ENCODE results near the gene NRL. TPM values are rescaled to one million over a fixed set of nuclear protein-coding genes. Genes with fewer than 3 reads are reported as not detected.
"Not testable (repeated sequence)": the region's sequence is repeated elsewhere in the genome, so short reads cannot be mapped to it uniquely, and the experiment has no call there.

The NRL gene
- total and polyA plus RNA-seq, 7 donors: 1.2 to 5.1 (median 2.4) TPM

- Histone ChIP-seq H3K36me3 (ENCODE audit: insufficient read depth in 1 of 2, low read depth in 1 of 2) (no peaks in the 10 kb centered on the region), H3K4me3 (peak overlapping the region; percentile 78), H3K4me1 (peaks cover 15% of the 10 kb centered on the region), H3K27me3 (ENCODE audit: insufficient read depth in 3 of 3, low read length in 2 of 3) (no peaks in the 10 kb centered on the region), H3K27ac (peak overlapping the region; percentile 87), H3K9me3 (no peaks in the 10 kb centered on the region)
- intact Hi-C loops (cut with DNase I): loop anchor here in 1 of 2 donors (2.0 kb wide), 1 partner anchor 22 kb away; no protein-coding TSS in a partner anchor
- 0 to 1% (median 0%) methylated on average over 36 to 50 of the region's 50 CpGs for WGBS, 3 donors
- ATAC-seq (peak; percentile 82 to 90 (median 84)), DNase-seq (peak; percentile 83 to 89)
- TF ChIP-seq, protein P1, sequence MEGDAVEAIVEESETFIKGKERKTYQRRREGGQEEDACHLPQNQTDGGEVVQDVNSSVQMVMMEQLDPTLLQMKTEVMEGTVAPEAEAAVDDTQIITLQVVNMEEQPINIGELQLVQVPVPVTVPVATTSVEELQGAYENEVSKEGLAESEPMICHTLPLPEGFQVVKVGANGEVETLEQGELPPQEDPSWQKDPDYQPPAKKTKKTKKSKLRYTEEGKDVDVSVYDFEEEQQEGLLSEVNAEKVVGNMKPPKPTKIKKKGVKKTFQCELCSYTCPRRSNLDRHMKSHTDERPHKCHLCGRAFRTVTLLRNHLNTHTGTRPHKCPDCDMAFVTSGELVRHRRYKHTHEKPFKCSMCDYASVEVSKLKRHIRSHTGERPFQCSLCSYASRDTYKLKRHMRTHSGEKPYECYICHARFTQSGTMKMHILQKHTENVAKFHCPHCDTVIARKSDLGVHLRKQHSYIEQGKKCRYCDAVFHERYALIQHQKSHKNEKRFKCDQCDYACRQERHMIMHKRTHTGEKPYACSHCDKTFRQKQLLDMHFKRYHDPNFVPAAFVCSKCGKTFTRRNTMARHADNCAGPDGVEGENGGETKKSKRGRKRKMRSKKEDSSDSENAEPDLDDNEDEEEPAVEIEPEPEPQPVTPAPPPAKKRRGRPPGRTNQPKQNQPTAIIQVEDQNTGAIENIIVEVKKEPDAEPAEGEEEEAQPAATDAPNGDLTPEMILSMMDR (IDR thresholded peaks at IDR 0.05): peak; percentile 70
Observed at GRCh38 chr14:24036169-24036962, 78.4 kb downstream of the NRL start.

GRCh38 chr14:24035769-24036168, 79.0 kb downstream of the NRL start:
- Histone ChIP-seq H3K4me3 (peak overlapping the region; percentile 78), H3K4me1 (peaks cover 15% of the 10 kb centered on the region), H3K27ac (peak overlapping the region; percentile 87)
- WGBS, 3 donors: 27 to 57% (median 40%) methylated on average over 3 of the region's 4 CpGs
- intact Hi-C loops (cut with DNase I): loop anchor here in 1 of 2 donors (2.0 kb wide), 1 partner anchor 21 kb away; no protein-coding TSS in a partner anchor
- not testable (repeated sequence) for H3K36me3 ChIP-seq (ENCODE audit: insufficient read depth in 1 of 2, low read depth in 1 of 2); DNase-seq; H3K27me3 ChIP-seq (ENCODE audit: insufficient read depth in 3 of 3, low read length in 2 of 3); H3K9me3 ChIP-seq
- peak; percentile 24 to 38 (median 27) for ATAC-seq

DNA sequence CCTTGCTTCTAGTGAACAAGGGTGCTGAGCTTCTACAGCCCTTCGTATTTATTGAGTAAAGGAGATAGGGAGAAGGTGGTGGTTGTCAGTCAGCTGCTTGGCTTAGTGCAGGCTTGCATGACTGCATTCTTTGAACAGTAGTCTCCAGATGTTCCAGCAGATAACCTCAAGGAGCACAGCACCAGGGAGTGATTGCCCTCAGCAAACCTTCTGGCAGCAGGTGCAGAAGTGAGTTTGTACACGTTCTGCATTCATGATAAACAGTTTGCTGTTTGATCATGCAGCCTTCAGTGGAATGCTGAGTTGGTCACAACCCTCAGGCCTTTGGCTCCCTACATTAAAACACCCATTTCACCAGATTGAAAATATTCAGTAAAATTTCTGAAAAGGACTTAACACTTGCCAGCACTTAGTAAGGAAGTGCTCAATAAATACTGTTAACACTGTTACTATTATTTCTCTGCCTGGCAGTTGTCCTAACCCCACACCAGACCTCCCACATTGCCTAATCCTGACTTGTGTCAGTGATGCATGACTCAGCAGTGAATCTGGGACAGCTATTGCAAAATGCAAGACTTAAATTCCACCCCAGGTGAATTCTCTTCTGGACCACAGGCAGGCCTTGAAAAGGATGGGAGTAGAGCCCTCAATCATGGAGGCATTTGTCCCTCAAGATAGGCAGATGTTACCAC, 81.9 kb downstream of the NRL start:
- intact Hi-C loops (cut with DNase I): loop anchor here (5.0 kb wide), 2 partner anchors 46 to 51 kb away; partner anchors contain the start of gene DHRS4L2 (in 1 of the 2)
- Histone ChIP-seq H3K4me1 (peaks cover 15% of the 10 kb centered on the region), H3K9me3 (no peaks in the 10 kb centered on the region), H3K4me3 (no peak overlapping the region), H3K27me3 (ENCODE audit: insufficient read depth in 3 of 3, low read length in 2 of 3) (no peaks in the 10 kb centered on the region), H3K36me3 (ENCODE audit: insufficient read depth in 1 of 2, low read depth in 1 of 2) (no peaks in the 10 kb centered on the region), H3K27ac (peak overlapping the region; percentile 31)
- 77 to 85% (median 78%) methylated on average over 2 of the region's 2 CpGs for WGBS, 3 donors
- DNase-seq: peak in 1 of 2 donors; percentile 62
- TF ChIP-seq, protein P1 (IDR thresholded peaks at IDR 0.05): no peak
- peak; percentile 44 to 65 (median 52) for ATAC-seq

DNA sequence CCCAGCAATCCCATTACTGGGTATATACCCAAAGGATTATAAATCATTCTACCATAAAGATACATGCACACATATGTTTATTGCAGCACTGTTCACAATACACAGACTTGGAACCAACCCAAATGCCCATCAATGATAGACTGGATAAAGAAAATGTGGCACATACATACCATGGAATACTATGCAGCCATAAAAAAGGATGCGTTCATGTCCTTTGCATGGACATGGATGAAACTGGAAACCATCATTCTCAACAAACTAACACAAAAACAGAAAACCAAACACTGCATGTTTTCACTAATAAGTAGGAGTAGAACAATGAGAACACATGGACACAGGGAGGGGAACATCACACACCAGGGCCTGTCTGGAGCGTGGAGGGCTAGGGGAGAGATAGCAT, 83.4 kb downstream of the NRL start:
- H3K4me1 ChIP-seq: peaks cover 12% of the 10 kb centered on the region
- not testable (repeated sequence) for H3K36me3 ChIP-seq (ENCODE audit: insufficient read depth in 1 of 2, low read depth in 1 of 2); H3K27me3 ChIP-seq (ENCODE audit: insufficient read depth in 3 of 3, low read length in 2 of 3); H3K9me3 ChIP-seq; ATAC-seq; DNase-seq; H3K27ac ChIP-seq; H3K4me3 ChIP-seq
- 90 to 93% (median 90%) methylated on average over 2 of the region's 2 CpGs for WGBS, 3 donors
- intact Hi-C loops (cut with DNase I): loop anchor here (5.0 kb wide), 2 partner anchors 44 to 49 kb away; partner anchors contain the start of gene DHRS4L2 (in 1 of the 2)

GRCh38 chr14:24029687-24030086, 85.1 kb downstream of the NRL start:
- not testable (repeated sequence) for H3K27ac ChIP-seq; ATAC-seq; H3K9me3 ChIP-seq; DNase-seq; H3K36me3 ChIP-seq (ENCODE audit: insufficient read depth in 1 of 2, low read depth in 1 of 2); H3K4me3 ChIP-seq; H3K27me3 ChIP-seq (ENCODE audit: insufficient read depth in 3 of 3, low read length in 2 of 3)
- WGBS, 3 donors: 94 to 95% (median 95%) methylated on average over 2 of the region's 3 CpGs
- intact Hi-C loops (cut with DNase I): loop anchor here (5.0 kb wide), 2 partner anchors 42 to 47 kb away; partner anchors contain the start of gene DHRS4L2 (in 1 of the 2)
- H3K4me1 ChIP-seq: peaks cover 12% of the 10 kb centered on the region

Other genes starting within 250 kb of the NRL start
- gene DHRS4, start 161.2 kb downstream of the NRL start, total RNA-seq: 10 to 100 TPM; 24.6 to 57.3 (median 39.5) TPM
- gene DHRS4, start 161.2 kb downstream of the NRL start, polyA plus RNA-seq: 10 to 100 TPM; 18.9 to 76.7 (median 39.0) TPM
- 10 to 100 TPM; 25.9 to 43.4 (median 31.9) TPM for gene DHRS4L2, start 126.0 kb downstream of the NRL start, total RNA-seq
- gene DHRS4L2, start 126.0 kb downstream of the NRL start, polyA plus RNA-seq: 10 to 100 TPM; 19.4 to 62.0 (median 30.8) TPM
- gene CARMIL3, start 62.9 kb downstream of the NRL start, total RNA-seq: under 1 TPM in 3 of 4 donors, not detected in 1; 0.04 to 0.10 (median 0.06) TPM
- under 1 TPM in 2 of 3 donors, not detected in 1; 0.08 to 0.19 TPM for gene CARMIL3, start 62.9 kb downstream of the NRL start, polyA plus RNA-seq
- not detected for gene CPNE6, start 43.4 kb downstream of the NRL start, total RNA-seq
- under 1 TPM in 1 of 3 donors, not detected in 2; 0.06 TPM for gene CPNE6, start 43.4 kb downstream of the NRL start, polyA plus RNA-seq
- gene PCK2, start 20.6 kb downstream of the NRL start, total RNA-seq: 1 to 10 TPM; 2.1 to 4.5 (median 2.7) TPM
- gene PCK2, start 20.6 kb downstream of the NRL start, polyA plus RNA-seq: 1 to 10 TPM; 2.0 to 2.7 (median 2.0) TPM
- gene DCAF11, start 172 bp downstream of the NRL start, total RNA-seq: 10 to 100 TPM; 48.8 to 73.5 (median 68.6) TPM
- 10 to 100 TPM; 34.7 to 66.4 (median 35.4) TPM for gene DCAF11, start 172 bp downstream of the NRL start, polyA plus RNA-seq
- gene FITM1, start 15.7 kb upstream of the NRL start, total RNA-seq: 100 to 1,000 TPM in 3 of 4 donors, 10 to 100 TPM in 1; 72.8 to 167 (median 137) TPM
- gene FITM1, start 15.7 kb upstream of the NRL start, polyA plus RNA-seq: 100 to 1,000 TPM; 100 to 163 (median 113) TPM
- 100 to 1,000 TPM in 1 of 4 donors, 10 to 100 TPM in 3; 49.2 to 122 (median 80.3) TPM for gene PSME1, start 21.2 kb upstream of the NRL start, total RNA-seq
- gene PSME1, start 21.2 kb upstream of the NRL start, polyA plus RNA-seq: 100 to 1,000 TPM in 1 of 3 donors, 10 to 100 TPM in 2; 73.0 to 106 (median 92.6) TPM
- gene EMC9, start 26.6 kb upstream of the NRL start, total RNA-seq: 10 to 100 TPM; 18.0 to 67.5 (median 36.1) TPM
- 10 to 100 TPM; 17.2 to 35.5 (median 30.9) TPM for gene EMC9, start 26.6 kb upstream of the NRL start, polyA plus RNA-seq
- gene PSME2, start 31.7 kb upstream of the NRL start, total RNA-seq: 100 to 1,000 TPM in 1 of 4 donors, 10 to 100 TPM in 3; 30.1 to 179 (median 76.0) TPM
- gene PSME2, start 31.7 kb upstream of the NRL start, polyA plus RNA-seq: 10 to 100 TPM; 64.7 to 80.0 (median 76.4) TPM
- 10 to 100 TPM; 46.4 to 81.5 (median 64.7) TPM for gene RNF31, start 32.5 kb upstream of the NRL start, total RNA-seq
- gene RNF31, start 32.5 kb upstream of the NRL start, polyA plus RNA-seq: 10 to 100 TPM; 43.3 to 57.3 (median 55.7) TPM
- 10 to 100 TPM; 10.4 to 21.6 (median 15.1) TPM for gene IRF9, start 46.3 kb upstream of the NRL start, total RNA-seq
- gene IRF9, start 46.3 kb upstream of the NRL start, polyA plus RNA-seq: 10 to 100 TPM in 2 of 3 donors, 1 to 10 TPM in 1; 7.9 to 14.2 (median 11.8) TPM
- gene REC8, start 57.1 kb upstream of the NRL start, total RNA-seq: 1 to 10 TPM; 1.0 to 1.6 (median 1.3) TPM
- 1 to 10 TPM in 1 of 3 donors, under 1 TPM in 2; 0.13 to 1.2 (median 0.86) TPM for gene REC8, start 57.1 kb upstream of the NRL start, polyA plus RNA-seq
- 10 to 100 TPM; 35.7 to 75.9 (median 51.1) TPM for gene IPO4, start 73.9 kb upstream of the NRL start, total RNA-seq
- gene IPO4, start 73.9 kb upstream of the NRL start, polyA plus RNA-seq: 10 to 100 TPM; 28.8 to 99.7 (median 62.4) TPM
- gene TM9SF1, start 80.5 kb upstream of the NRL start, total RNA-seq: 10 to 100 TPM; 21.0 to 22.7 (median 21.8) TPM
- 10 to 100 TPM; 21.7 to 43.4 (median 31.7) TPM for gene TM9SF1, start 80.5 kb upstream of the NRL start, polyA plus RNA-seq
- not detected for gene TSSK4, start 90.7 kb upstream of the NRL start, total RNA-seq
- gene TSSK4, start 90.7 kb upstream of the NRL start, polyA plus RNA-seq: under 1 TPM in 2 of 3 donors, not detected in 1; 0.05 to 0.06 TPM
- gene CHMP4A, start 98.5 kb upstream of the NRL start, total RNA-seq: 10 to 100 TPM; 12.3 to 18.2 (median 15.7) TPM
- gene CHMP4A, start 98.5 kb upstream of the NRL start, polyA plus RNA-seq: 10 to 100 TPM; 29.6 to 42.1 (median 29.9) TPM
- gene MDP1, start 101.1 kb upstream of the NRL start, total RNA-seq: 10 to 100 TPM in 3 of 4 donors, 1 to 10 TPM in 1; 9.4 to 16.3 (median 12.1) TPM
- 10 to 100 TPM in 2 of 3 donors, 1 to 10 TPM in 1; 6.2 to 19.7 (median 13.0) TPM for gene MDP1, start 101.1 kb upstream of the NRL start, polyA plus RNA-seq
- 100 to 1,000 TPM; 135 to 206 (median 159) TPM for gene NEDD8, start 117.4 kb upstream of the NRL start, total RNA-seq
- gene NEDD8, start 117.4 kb upstream of the NRL start, polyA plus RNA-seq: 100 to 1,000 TPM; 214 to 315 (median 297) TPM
- gene GMPR2, start 118.0 kb upstream of the NRL start, total RNA-seq: 10 to 100 TPM; 19.7 to 33.1 (median 27.9) TPM
- gene GMPR2, start 118.0 kb upstream of the NRL start, polyA plus RNA-seq: 10 to 100 TPM; 17.7 to 24.0 (median 21.7) TPM
- 10 to 100 TPM; 36.6 to 69.6 (median 65.2) TPM for gene TINF2, start 127.7 kb upstream of the NRL start, total RNA-seq
- 100 to 1,000 TPM in 1 of 3 donors, 10 to 100 TPM in 2; 37.8 to 103 (median 48.3) TPM for gene TINF2, start 127.7 kb upstream of the NRL start, polyA plus RNA-seq
- gene TGM1, start 148.2 kb upstream of the NRL start, total RNA-seq: under 1 TPM in 3 of 4 donors, not detected in 1; 0.25 to 0.50 (median 0.32) TPM
- 1 to 10 TPM in 1 of 3 donors, under 1 TPM in 2; 0.17 to 1.3 (median 0.86) TPM for gene TGM1, start 148.2 kb upstream of the NRL start, polyA plus RNA-seq
- gene RABGGTA, start 156.6 kb upstream of the NRL start, total RNA-seq: 10 to 100 TPM; 16.9 to 17.8 (median 17.3) TPM
- gene RABGGTA, start 156.6 kb upstream of the NRL start, polyA plus RNA-seq: 10 to 100 TPM; 15.1 to 36.2 (median 18.9) TPM
- 1 to 10 TPM; 1.9 to 3.4 (median 2.7) TPM for gene DHRS1, start 184.8 kb upstream of the NRL start, total RNA-seq
- gene DHRS1, start 184.8 kb upstream of the NRL start, polyA plus RNA-seq: 1 to 10 TPM; 1.5 to 6.4 (median 3.4) TPM
- gene NOP9, start 184.9 kb upstream of the NRL start, total RNA-seq: 10 to 100 TPM; 36.7 to 38.8 (median 37.7) TPM
- 10 to 100 TPM; 11.4 to 29.8 (median 16.1) TPM for gene NOP9, start 184.9 kb upstream of the NRL start, polyA plus RNA-seq
- gene CIDEB, start 193.0 kb upstream of the NRL start, total RNA-seq: 1 to 10 TPM in 3 of 4 donors, under 1 TPM in 1; 0.95 to 2.5 (median 1.8) TPM
- 1 to 10 TPM; 1.2 to 2.1 (median 1.3) TPM for gene CIDEB, start 193.0 kb upstream of the NRL start, polyA plus RNA-seq
- gene LTB4R2, start 195.2 kb upstream of the NRL start, total RNA-seq: 1 to 10 TPM in 3 of 4 donors, under 1 TPM in 1; 0.96 to 2.3 (median 1.7) TPM
- gene LTB4R2, start 195.2 kb upstream of the NRL start, polyA plus RNA-seq: under 1 TPM; 0.08 to 0.57 (median 0.32) TPM
- 1 to 10 TPM; 1.1 to 2.1 (median 2.0) TPM for gene LTB4R, start 196.6 kb upstream of the NRL start, total RNA-seq
- gene LTB4R, start 196.6 kb upstream of the NRL start, polyA plus RNA-seq: 1 to 10 TPM in 1 of 3 donors, under 1 TPM in 2; 0.35 to 2.0 (median 0.65) TPM
- 10 to 100 TPM in 3 of 4 donors, 1 to 10 TPM in 1; 8.6 to 13.9 (median 11.2) TPM for gene ADCY4, start 220.1 kb upstream of the NRL start, total RNA-seq
- 10 to 100 TPM in 1 of 3 donors, 1 to 10 TPM in 2; 7.0 to 10.8 (median 7.7) TPM for gene ADCY4, start 220.1 kb upstream of the NRL start, polyA plus RNA-seq
- gene RIPK3, start 225.0 kb upstream of the NRL start, total RNA-seq: 1 to 10 TPM; 1.1 to 1.9 (median 1.4) TPM
- gene RIPK3, start 225.0 kb upstream of the NRL start, polyA plus RNA-seq: 1 to 10 TPM in 1 of 3 donors, under 1 TPM in 2; 0.94 to 1.7 (median 0.97) TPM